GM12878 (cell line): ENCODE data around the gene PAM16. TPM values are rescaled to one million over a fixed set of nuclear protein-coding genes. Genes with fewer than 3 reads are reported as not detected.

Source experiments
- ATAC-seq: fragments of 200-7000 bp; cut with Tn5 transposase; 3 replicates; pipeline ENCODE4 v1.9.1; 2020; ENCODE audit warnings: mild to moderate bottlenecking, moderate library complexity
- BruUV-seq: library from RNA; stranded (reverse); fragments of 400-500 nt; replicated peaks from 2 replicates; lab custom pipeline; 2021; lab: Mats Ljungman, UMichigan
- CTCF ChIA-PET: fragments of 300-600 bp; sonication (Branson Sonifier 250); formaldehyde crosslinking; extraction: SDS; loops from one replicate; lab custom pipeline; 2021; ENCODE audit warnings: inconsistent platforms; lab: Yijun Ruan, JAX
- POLR2A ChIA-PET: fragments of 350-600 bp; formaldehyde crosslinking; extraction: SDS; loops from one replicate; lab custom pipeline; 2021; ENCODE audit warnings: inconsistent platforms; lab: Charles Lee
- RAD21 ChIA-PET: fragments of 300-600 bp; sonication (Branson Sonifier 250); formaldehyde crosslinking; loops from one replicate; lab custom pipeline; 2023; ENCODE audit warnings: antibody characterized with exemption; ENCODE audit not compliant: unreplicated experiment; lab: Charles Lee
- SMC1A ChIA-PET: fragments of 300-600 bp; sonication (Branson Sonifier 250); formaldehyde crosslinking; loops from one replicate; lab custom pipeline; 2023; ENCODE audit not compliant: unreplicated experiment, uncharacterized antibody; lab: Charles Lee
- DNase-seq: peaks from one replicate; pipeline ENCODE4 v3.0.0-alpha.2; 2011; ENCODE audit warnings: low read depth, low spot score
- FAIRE-seq: peaks from 3 replicates; lab custom pipeline; 2011; peaks lifted over from hg19 to GRCh38; lab: Jason Lieb, UNC
- H2AFZ ChIP-seq: 2 replicates; pipeline ENCODE4 v1.6.0; 2011; ENCODE audit warnings: low read depth, low read length, control low read depth; ENCODE audit not compliant: control insufficient read depth
- H3K27ac ChIP-seq: 2 replicates; pipeline ENCODE4 v1.5.1; 2011; ENCODE audit warnings: control low read depth; ENCODE audit not compliant: control insufficient read depth, insufficient read depth
- H3K27me3 ChIP-seq, 2 experiments: replicated peaks in 1 of 2; 2 replicates each; pipeline versions ENCODE4 v1.6.0 to v1.6.1; 2011; ENCODE audit warnings: low read length in 1 of 2; ENCODE audit not compliant: control insufficient read depth in 2 of 2, insufficient read depth in 2 of 2
- H3K36me3 ChIP-seq, 2 experiments: 2 replicates each; pipeline ENCODE4 v1.5.1; 2011; ENCODE audit warnings: low read length in 1 of 2; ENCODE audit not compliant: control insufficient read depth in 2 of 2, insufficient read depth in 2 of 2
- H3K4me1 ChIP-seq: 2 replicates; pipeline ENCODE4 v1.6.1; 2011; ENCODE audit warnings: mild to moderate bottlenecking, low read length, moderate library complexity, mixed read lengths; ENCODE audit not compliant: control insufficient read depth, insufficient read depth
- H3K4me2 ChIP-seq: 2 replicates; pipeline ENCODE4 v1.6.0; 2011; ENCODE audit warnings: control low read depth; ENCODE audit not compliant: control insufficient read depth, insufficient read depth
- H3K4me3 ChIP-seq: fragments of 200-600 bp; sonication (generic); 2 replicates; pipeline ENCODE4 v1.5.1; 2016
- H3K79me2 ChIP-seq: 2 replicates; pipeline ENCODE4 v1.6.0; 2011; ENCODE audit warnings: low read length; ENCODE audit not compliant: control insufficient read depth, insufficient read depth
- H3K9ac ChIP-seq: 2 replicates; pipeline ENCODE4 v1.8.0; 2011; ENCODE audit warnings: low read length, control low read depth, mixed read lengths; ENCODE audit not compliant: control insufficient read depth, insufficient read depth
- H3K9me3 ChIP-seq: replicated peaks from 3 replicates; pipeline ENCODE4 v1.5.1; 2011; ENCODE audit warnings: mild to moderate bottlenecking, low read length; ENCODE audit not compliant: control insufficient read depth, insufficient read depth
- H4K20me1 ChIP-seq: 2 replicates; pipeline ENCODE4 v1.6.0; 2011; ENCODE audit not compliant: control insufficient read depth, insufficient read depth
- EED ChIP-seq: sonication (generic); IDR thresholded peaks from 2 replicates; pipeline ENCODE4 v1.6.1; 2016; ENCODE audit warnings: antibody characterized with exemption, low read depth
- EP300 ChIP-seq, 2 experiments: fragments of 150-350 bp in 1 of 2; IDR thresholded peaks; 2 replicates each; pipeline ENCODE4 v1.6.1; 2011 to 2012; ENCODE audit warnings: low read depth in 2 of 2, low read length in 2 of 2, borderline replicate concordance in 1 of 2, improper control_type of control experiment in 1 of 2, inconsistent platforms in 1 of 2; ENCODE audit not compliant: control insufficient read depth in 1 of 2
- HDAC2 ChIP-seq: fragments of 200-600 bp; sonication (generic); IDR thresholded peaks from 2 replicates; pipeline ENCODE4 v1.6.1; 2017
- HDGF ChIP-seq: fragments of 450-650 bp; IDR thresholded peaks from 2 replicates; pipeline ENCODE4 v1.6.1; 2016; ENCODE audit warnings: antibody characterized with exemption
- JUND ChIP-seq: IDR thresholded peaks from 2 replicates; pipeline ENCODE4 v1.6.1; 2012; ENCODE audit warnings: low read depth, mild to moderate bottlenecking, low read length, improper control_type of control experiment, moderate library complexity
- KAT2A ChIP-seq: conservative IDR thresholded peaks from 2 replicates; pipeline ENCODE4 v1.6.1; 2011; ENCODE audit warnings: low read depth, low read length; ENCODE audit not compliant: control insufficient read depth
- MAX ChIP-seq: IDR thresholded peaks from 2 replicates; pipeline ENCODE4 v1.6.1; 2012; ENCODE audit warnings: low read depth, low read length, improper control_type of control experiment
- MTA2 ChIP-seq: fragments of 450-650 bp; IDR thresholded peaks from 2 replicates; pipeline ENCODE4 v1.6.1; 2016; ENCODE audit warnings: low read depth, mild to moderate bottlenecking, moderate library complexity
- MYC ChIP-seq: IDR thresholded peaks from 2 replicates; pipeline ENCODE4 v1.6.1; 2011; ENCODE audit warnings: mild to moderate bottlenecking, low read length, moderate library complexity, inconsistent platforms; ENCODE audit not compliant: insufficient read depth, insufficient replicate concordance, insufficient read length, severe bottlenecking
- NBN ChIP-seq: fragments of 450-650 bp; IDR thresholded peaks from 2 replicates; pipeline ENCODE4 v1.6.1; 2016
- POU2F2 ChIP-seq: IDR thresholded peaks from 3 replicates; pipeline ENCODE4 v1.6.1; 2011; ENCODE audit warnings: low read depth, mild to moderate bottlenecking, low read length, borderline replicate concordance
- SP1 ChIP-seq: IDR thresholded peaks from one replicate; pipeline ENCODE4 v1.6.1; 2011; ENCODE audit warnings: low read depth, low read length
- SUZ12 ChIP-seq: fragments of 200-600 bp; sonication (generic); IDR thresholded peaks from one replicate; pipeline ENCODE4 v1.6.1; 2018; ENCODE audit warnings: antibody characterized with exemption, mild to moderate bottlenecking; ENCODE audit not compliant: unreplicated experiment
- TCF3 ChIP-seq: IDR thresholded peaks from 2 replicates; pipeline ENCODE4 v1.6.1; 2012; ENCODE audit warnings: low read depth, mild to moderate bottlenecking, low read length, borderline replicate concordance; ENCODE audit not compliant: insufficient read depth
- ZNF622 ChIP-seq: fragments of 450-650 bp; IDR thresholded peaks from 2 replicates; pipeline ENCODE4 v1.6.1; 2017; ENCODE audit warnings: mild to moderate bottlenecking, inconsistent platforms
- WGBS: methylation state at CpG from one replicate; pipeline ENCODE4 v1.1.6; 2016; ENCODE audit warnings: low lambda C conversion rate; ENCODE audit not compliant: insufficient replicate concordance, insufficient coverage; ENCODE audit errors: missing lambda C conversion rate; 5-methylcytosine and 5-hydroxymethylcytosine counted together
- in situ Hi-C: fragments of 300-500 bp; cut with MboI; formaldehyde crosslinking; loops from 9 replicates; pipeline ENCODE4 v1.14.3; 2018; ENCODE audit warnings: mixed read lengths
- intact Hi-C: fragments of 100-400 bp; cut with micrococcal nuclease; formaldehyde crosslinking; loops from one replicate; pipeline ENCODE4 v1.14.2; 2022; ENCODE audit not compliant: unreplicated experiment
- polyA plus RNA-seq, 11 experiments: library from polyadenylated mRNA; depleted of rRNA in 4 of 11; unstranded in 6 of 11; stranded (reverse) in 5 of 11; fragments of >200 nt; fragmentation: Nextera tagmentation in 4 of 11; fragmentation: Illumina TruSeq in 1 of 11; extraction: Ambion mirVana in 4 of 11; extraction: Trizol in 1 of 11; gene quantifications; 1 replicate in 1 of 11; 2 replicates in 10 of 11; pipeline versions ENCODE4 v1.2.1 to v1.2.3, GENCODE V29; 2011 to 2016; ENCODE audit warnings: inconsistent platforms in 2 of 11, missing spikeins in 2 of 11, low read depth in 1 of 11
- total RNA-seq, 4 experiments: library from RNA; depleted of rRNA in 3 of 4; stranded (reverse); fragments of >200 nt in 3 of 4; fragmentation: Illumina TruSeq in 1 of 4; extraction: Trizol in 1 of 4; gene quantifications; 2 replicates each; pipeline versions ENCODE4 v1.2.1 to v1.2.3, GENCODE V29; 2013 to 2021
- TF ChIP-seq, protein P1 (sequence below): IDR thresholded peaks from 2 replicates; pipeline ENCODE4 v1.6.1; 2012; ENCODE audit warnings: low read depth, low read length, improper control_type of control experiment

PAM16 gene
- total and polyA plus RNA-seq, 10 of the 15 experiments (the other 5 are each of a cell fraction or from before 2014, with no cell fraction given), result 18.5 to 94.3 (median 51.5) TPM

DNA sequence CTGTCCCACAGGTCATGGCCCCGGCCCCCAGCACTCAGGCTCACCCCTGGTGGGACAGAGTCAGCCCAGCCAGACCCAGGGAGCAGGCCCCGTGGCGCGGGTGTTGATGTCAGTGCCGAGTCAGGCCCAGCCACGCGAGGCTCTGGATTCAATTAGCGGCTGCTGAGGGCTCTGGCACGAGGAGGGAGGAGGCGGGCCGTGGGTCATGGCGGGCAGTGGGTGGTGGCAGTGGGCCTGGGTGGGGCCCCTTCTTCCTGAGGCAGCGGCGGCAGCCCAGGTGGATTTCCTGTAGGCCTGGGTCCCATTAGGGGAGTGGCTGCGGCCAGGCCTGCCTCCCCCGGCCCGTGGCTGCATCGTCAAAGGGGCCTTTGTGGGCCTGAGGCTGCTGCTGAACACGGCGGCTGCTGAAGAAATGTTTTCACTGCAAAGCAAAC is 33.4 kb upstream of the PAM16 start:
- Histone ChIP-seq H4K20me1 (no peaks in the 10 kb centered on the region), H2AFZ (no peak overlapping the region), H3K27ac (no peak overlapping the region), H3K4me1 (no peaks in the 10 kb centered on the region), H3K4me2 (no peak overlapping the region), H3K79me2 (no peaks in the 10 kb centered on the region), H3K4me3 (no peak overlapping the region), H3K27me3 (no peaks in the 10 kb centered on the region), H3K36me3 (peaks cover 0 to 27% of the 10 kb centered on the region in 2 experiments; a peak in 3 of 4 replicates), H3K9me3 (no peaks in the 10 kb centered on the region), H3K9ac (no peak overlapping the region)
- CTCF ChIA-PET, result no interaction called here
- POLR2A ChIA-PET, result no interaction called here
- no peak for TF ChIP-seq MAX
- no peak for TF ChIP-seq NBN
- TF ChIP-seq POU2F2, result no peak
- TF ChIP-seq EED, result no peak
- TF ChIP-seq JUND, result no peak
- TF ChIP-seq ZNF622, result no peak
- no peak for TF ChIP-seq HDGF
- no peak for TF ChIP-seq HDAC2
- TF ChIP-seq, protein P1, sequence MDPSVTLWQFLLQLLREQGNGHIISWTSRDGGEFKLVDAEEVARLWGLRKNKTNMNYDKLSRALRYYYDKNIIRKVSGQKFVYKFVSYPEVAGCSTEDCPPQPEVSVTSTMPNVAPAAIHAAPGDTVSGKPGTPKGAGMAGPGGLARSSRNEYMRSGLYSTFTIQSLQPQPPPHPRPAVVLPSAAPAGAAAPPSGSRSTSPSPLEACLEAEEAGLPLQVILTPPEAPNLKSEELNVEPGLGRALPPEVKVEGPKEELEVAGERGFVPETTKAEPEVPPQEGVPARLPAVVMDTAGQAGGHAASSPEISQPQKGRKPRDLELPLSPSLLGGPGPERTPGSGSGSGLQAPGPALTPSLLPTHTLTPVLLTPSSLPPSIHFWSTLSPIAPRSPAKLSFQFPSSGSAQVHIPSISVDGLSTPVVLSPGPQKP, result no peak
- TF ChIP-seq TCF3, result no peak
- no peak for TF ChIP-seq KAT2A
- no peak for TF ChIP-seq SP1
- TF ChIP-seq MYC, result no peak
- no peak for TF ChIP-seq MTA2
- TF ChIP-seq EP300 (IDR thresholded peaks at IDR 0.05; ENCODE audit: borderline replicate concordance in 1 of 2, control insufficient read depth in 1 of 2, low read depth in 2 of 2, low read length in 2 of 2), result no peak
- no peak for TF ChIP-seq SUZ12
- ATAC-seq (no peak), FAIRE-seq (no peak), DNase-seq (no peak)
- in situ Hi-C loops (no loop called here), intact Hi-C loops (no loop called here)
- no TSS peak for BruUV-seq
- RAD21 ChIA-PET, result no interaction called here
- SMC1A ChIA-PET, result interaction anchor here (0.6 kb wide), 1 partner anchor 504 kb away, joined by 3 read pairs; no protein-coding TSS in a partner anchor
- WGBS, result 86% methylated on average over 20 of the region's 20 CpGs
